D721Med (cell line): ENCODE results near the gene ACVR1.

Source experiments
- DNase-seq: peaks from one replicate; pipeline ENCODE4 v3.0.0; 2011; ENCODE audit warnings: low spot score; ENCODE audit not compliant: insufficient read length
- FAIRE-seq: peaks from 2 replicates; lab custom pipeline; 2011; peaks lifted over from hg19 to GRCh38; lab: Jason Lieb, UNC
- TF ChIP-seq, protein P1 (sequence below): IDR thresholded peaks from 2 replicates; pipeline ENCODE4 v1.5.1; 2012; ENCODE audit warnings: mild to moderate bottlenecking, control low read depth; ENCODE audit not compliant: insufficient read depth; ENCODE audit errors: missing control alignments

ACVR1 gene

DNA sequence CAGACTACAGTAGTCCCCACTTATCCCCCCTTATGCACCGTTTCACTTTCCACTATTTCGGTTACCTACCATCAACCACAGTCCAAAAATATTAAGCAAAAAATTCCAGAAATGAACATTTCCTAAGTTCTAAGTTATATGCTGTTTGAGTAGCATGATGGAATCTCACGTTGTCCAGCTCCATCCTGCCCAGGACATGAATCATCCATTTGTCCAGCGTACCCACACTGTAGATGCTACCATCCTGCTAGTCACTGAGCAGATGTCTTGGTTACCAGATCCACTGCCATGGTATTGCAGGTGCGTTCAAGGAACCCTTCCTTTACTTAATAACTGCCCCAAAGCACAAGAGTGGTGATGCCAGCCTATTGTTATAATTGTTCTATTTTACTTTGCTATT, 87.9 kb downstream of the ACVR1 start:
- DNase-seq (no peak), FAIRE-seq (no peak)
- TF ChIP-seq, protein P1, sequence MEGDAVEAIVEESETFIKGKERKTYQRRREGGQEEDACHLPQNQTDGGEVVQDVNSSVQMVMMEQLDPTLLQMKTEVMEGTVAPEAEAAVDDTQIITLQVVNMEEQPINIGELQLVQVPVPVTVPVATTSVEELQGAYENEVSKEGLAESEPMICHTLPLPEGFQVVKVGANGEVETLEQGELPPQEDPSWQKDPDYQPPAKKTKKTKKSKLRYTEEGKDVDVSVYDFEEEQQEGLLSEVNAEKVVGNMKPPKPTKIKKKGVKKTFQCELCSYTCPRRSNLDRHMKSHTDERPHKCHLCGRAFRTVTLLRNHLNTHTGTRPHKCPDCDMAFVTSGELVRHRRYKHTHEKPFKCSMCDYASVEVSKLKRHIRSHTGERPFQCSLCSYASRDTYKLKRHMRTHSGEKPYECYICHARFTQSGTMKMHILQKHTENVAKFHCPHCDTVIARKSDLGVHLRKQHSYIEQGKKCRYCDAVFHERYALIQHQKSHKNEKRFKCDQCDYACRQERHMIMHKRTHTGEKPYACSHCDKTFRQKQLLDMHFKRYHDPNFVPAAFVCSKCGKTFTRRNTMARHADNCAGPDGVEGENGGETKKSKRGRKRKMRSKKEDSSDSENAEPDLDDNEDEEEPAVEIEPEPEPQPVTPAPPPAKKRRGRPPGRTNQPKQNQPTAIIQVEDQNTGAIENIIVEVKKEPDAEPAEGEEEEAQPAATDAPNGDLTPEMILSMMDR, result no peak

DNA sequence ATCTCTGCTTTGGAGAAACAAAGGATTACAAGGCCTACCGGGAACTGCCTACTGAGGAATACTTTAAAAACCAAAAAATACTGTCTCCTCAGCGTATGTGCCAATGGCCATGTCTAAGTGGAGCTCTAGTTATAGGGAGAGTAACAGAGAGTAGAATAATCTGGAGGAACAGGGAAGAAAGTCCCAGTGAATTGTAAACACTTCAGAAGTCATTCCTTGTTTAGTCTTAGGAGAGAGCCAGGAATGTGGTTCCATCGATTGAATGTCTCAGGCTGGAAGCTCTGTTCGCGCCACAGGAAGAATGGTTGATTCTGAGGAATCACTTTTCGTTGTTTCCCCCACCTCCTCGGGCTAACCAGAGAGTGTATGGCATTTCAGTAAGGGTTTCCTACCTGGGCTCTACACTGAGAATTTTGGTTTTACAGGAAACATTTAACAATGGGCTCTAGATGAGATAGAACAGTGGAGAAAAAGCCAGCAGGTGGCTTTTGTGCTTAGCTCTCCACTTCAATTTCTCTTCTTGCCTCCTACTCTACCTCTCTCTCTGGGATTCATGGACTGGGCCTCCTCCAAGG, 88.7 kb downstream of the ACVR1 start:
- FAIRE-seq (no peak), DNase-seq (no peak)
- TF ChIP-seq, protein P1, result no peak

DNA sequence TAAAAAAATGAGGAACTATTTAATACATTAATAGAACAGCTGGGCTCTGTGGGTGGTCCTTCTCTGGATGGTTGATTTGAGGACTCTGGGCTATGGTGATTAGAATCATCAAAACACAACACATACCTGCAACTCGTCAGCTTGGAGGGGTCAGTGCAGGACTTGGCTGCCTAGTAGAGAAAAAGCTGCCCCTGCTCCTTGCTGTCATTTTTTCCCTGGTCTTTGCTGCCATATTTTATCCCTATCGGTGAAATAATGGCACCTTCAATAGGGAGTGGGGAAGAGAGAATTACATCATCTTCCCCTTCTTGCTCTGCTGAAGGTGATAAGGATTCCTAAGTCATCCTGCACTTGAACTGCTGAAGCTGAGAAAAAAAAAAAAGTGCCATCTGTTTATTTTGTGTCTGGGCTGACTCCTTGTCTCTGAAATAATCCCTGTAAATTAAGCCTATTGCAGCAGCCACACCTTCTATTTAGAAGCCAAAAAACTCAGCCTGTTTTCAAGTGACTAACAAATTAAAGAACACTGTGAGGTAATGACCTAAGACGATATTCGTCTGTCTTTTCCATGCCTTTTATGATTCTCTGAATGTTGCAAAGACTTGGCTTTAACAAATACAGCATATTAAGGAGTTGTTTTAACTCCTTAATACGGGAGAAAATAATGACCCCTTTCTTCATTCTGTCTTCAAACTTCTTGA, 89.3 kb downstream of the ACVR1 start:
- DNase-seq (no peak), FAIRE-seq (peak; percentile 76)
- TF ChIP-seq, protein P1, result no peak

DNA sequence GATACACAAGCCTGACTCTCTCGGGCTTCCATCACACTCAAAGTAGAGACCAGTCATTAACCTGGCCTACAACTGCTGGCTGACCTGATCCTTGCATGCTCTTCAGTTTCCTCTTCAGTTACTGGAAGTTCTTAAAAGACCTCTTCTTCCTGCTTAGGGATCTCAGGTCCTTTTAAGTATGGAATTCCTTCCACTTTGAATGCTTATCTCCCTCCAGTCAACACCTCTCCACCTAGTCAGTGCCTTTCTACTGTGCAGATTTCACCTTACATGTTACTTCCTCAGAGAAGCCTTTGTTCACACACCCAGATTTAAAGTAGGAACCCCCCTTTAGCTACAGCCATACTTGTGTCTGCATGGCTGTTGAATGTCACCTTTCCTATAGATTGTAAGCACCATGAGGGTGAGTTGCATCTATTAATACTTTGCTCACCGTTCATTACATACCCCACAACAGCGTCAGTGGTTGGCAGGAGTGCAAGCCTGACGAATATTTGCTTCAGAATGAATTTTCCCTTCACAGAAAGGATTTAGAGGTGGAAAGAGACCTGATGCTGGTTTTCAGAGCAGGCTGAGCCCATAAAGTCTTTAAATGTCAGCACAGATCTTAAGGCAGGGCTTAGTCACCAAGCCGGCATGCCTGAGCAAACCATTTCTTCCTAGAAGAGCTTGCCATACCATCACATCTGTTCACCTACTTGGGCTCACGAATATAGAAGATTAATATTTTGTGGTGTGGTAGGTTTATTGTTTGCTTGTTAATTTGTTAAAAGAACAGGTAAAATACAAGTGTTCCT, 90.1 kb downstream of the ACVR1 start:
- DNase-seq (no peak), FAIRE-seq (peak; percentile 64)
- TF ChIP-seq, protein P1, result no peak

DNA sequence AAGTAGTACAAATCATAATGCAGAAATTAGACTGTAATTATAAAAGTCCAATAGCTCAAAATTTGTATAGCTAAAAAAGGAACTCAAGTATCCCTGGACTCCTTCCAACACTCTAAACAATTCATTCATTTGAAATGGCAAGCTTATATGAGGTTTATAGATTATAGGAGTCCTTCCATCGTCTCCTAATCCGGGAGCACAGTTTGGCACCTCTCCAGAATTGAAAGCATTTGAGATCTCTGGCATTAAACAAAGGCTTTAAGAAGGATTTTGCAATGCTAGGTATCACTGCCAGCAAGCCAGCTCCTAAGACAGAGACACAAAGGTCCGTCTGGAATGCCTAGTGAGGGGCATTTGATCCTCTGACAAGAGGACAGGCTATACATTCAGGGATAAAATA, 90.9 kb downstream of the ACVR1 start:
- no peak for FAIRE-seq
- TF ChIP-seq, protein P1, result no peak
- no peak for DNase-seq

DNA sequence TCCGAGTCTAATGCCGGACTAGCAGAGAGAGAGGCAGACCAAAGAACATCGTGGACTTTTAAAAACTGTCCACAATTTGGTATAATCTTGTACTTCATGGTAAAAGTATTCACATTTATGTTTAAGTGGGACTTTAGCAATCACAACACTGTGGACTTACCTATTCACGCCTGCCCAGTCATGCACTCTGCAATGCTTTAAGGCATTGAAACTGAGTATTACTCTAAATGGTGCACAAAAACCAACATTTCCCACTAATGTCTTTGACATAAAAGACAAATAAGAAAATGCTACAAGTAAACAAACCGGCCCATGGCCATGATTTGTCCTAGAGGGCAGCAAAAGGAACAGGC, 91.3 kb downstream of the ACVR1 start:
- FAIRE-seq (no peak), DNase-seq (no peak)
- TF ChIP-seq, protein P1, result no peak
